HepG2 (cell line): Measurements from ENCODE around the gene CRYZL1. TPM values are rescaled to one million over a fixed set of nuclear protein-coding genes. Genes with fewer than 3 reads are reported as not detected.
A peak's percentile ranks its signal among the peaks of the same experiment; 100 is the strongest.

ENCODE experiments used
- CBFB ChIP-seq: sonication (generic); formaldehyde crosslinking; IDR thresholded peaks from 2 replicates; pipeline ENCODE4 v1.4.0; 2020; ENCODE audit warnings: missing genetic modification reagents
- DNMT3B ChIP-seq: conservative IDR thresholded peaks from 2 replicates; pipeline ENCODE4 v1.6.1; 2016; ENCODE audit warnings: missing biosample characterization, control low read depth
- GLI4 ChIP-seq: sonication (generic); formaldehyde crosslinking; IDR thresholded peaks from 2 replicates; pipeline ENCODE4 v1.5.1; 2020; ENCODE audit warnings: missing genetic modification reagents, mild to moderate bottlenecking, moderate library complexity, borderline replicate concordance
- IRX3 ChIP-seq: sonication (generic); formaldehyde crosslinking; IDR thresholded peaks from 2 replicates; pipeline ENCODE4 v1.8.1; 2023; ENCODE audit warnings: mild to moderate bottlenecking, low read depth, missing genetic modification reagents, borderline replicate concordance
- KAT7 ChIP-seq: IDR thresholded peaks from 2 replicates; pipeline ENCODE4 v1.6.1; 2018; ENCODE audit warnings: borderline replicate concordance, missing compliant biosample characterization
- KLF12 ChIP-seq: sonication (generic); formaldehyde crosslinking; IDR thresholded peaks from 2 replicates; pipeline ENCODE4 v1.4.0; 2020; ENCODE audit warnings: missing genetic modification reagents, borderline replicate concordance
- MEF2D ChIP-seq: sonication (generic); formaldehyde crosslinking; IDR thresholded peaks from 2 replicates; pipeline ENCODE4 v1.5.1; 2020; ENCODE audit warnings: mild to moderate bottlenecking, missing genetic modification reagents
- PAWR ChIP-seq: sonication (generic); formaldehyde crosslinking; IDR thresholded peaks from 2 replicates; pipeline ENCODE4 v1.4.0; 2020; ENCODE audit warnings: missing genetic modification reagents, mild to moderate bottlenecking, borderline replicate concordance
- PHF8 ChIP-seq: sonication (generic); formaldehyde crosslinking; IDR thresholded peaks from 2 replicates; pipeline ENCODE4 v1.5.0; 2020; ENCODE audit warnings: missing genetic modification reagents
- POLR2G ChIP-seq: fragments of 200-400 bp; formaldehyde crosslinking; IDR thresholded peaks from 2 replicates; pipeline ENCODE4 v1.6.1; 2018; ENCODE audit warnings: mild to moderate bottlenecking, low read depth, low read length, moderate library complexity
- RFX5 ChIP-seq: IDR thresholded peaks from 2 replicates; pipeline ENCODE4 v1.6.1; 2011; ENCODE audit warnings: low read depth, low read length, improper control_type of control experiment
- RFXANK ChIP-seq: IDR thresholded peaks from 2 replicates; pipeline ENCODE4 v1.6.1; 2016
- SATB2 ChIP-seq: sonication (generic); formaldehyde crosslinking; IDR thresholded peaks from 2 replicates; pipeline ENCODE4 v1.5.0; 2020; ENCODE audit warnings: missing genetic modification reagents
- STAT5B ChIP-seq: sonication (generic); formaldehyde crosslinking; IDR thresholded peaks from 2 replicates; pipeline ENCODE4 v1.4.0; 2020; ENCODE audit warnings: missing genetic modification reagents
- TAF1 ChIP-seq: sonication (generic); formaldehyde crosslinking; IDR thresholded peaks from 2 replicates; pipeline ENCODE4 v1.4.0; 2020; ENCODE audit warnings: missing genetic modification reagents
- YEATS2 ChIP-seq: sonication (generic); formaldehyde crosslinking; IDR thresholded peaks from 2 replicates; pipeline ENCODE4 v1.4.0; 2020; ENCODE audit warnings: missing genetic modification reagents, borderline replicate concordance
- ZNF121 ChIP-seq: sonication (generic); formaldehyde crosslinking; IDR thresholded peaks from 2 replicates; pipeline ENCODE4 v1.5.0; 2020; ENCODE audit warnings: mild to moderate bottlenecking, missing genetic modification reagents
- ZNF3 ChIP-seq: IDR thresholded peaks from 2 replicates; pipeline ENCODE4 v1.7.0; 2017; ENCODE audit warnings: inconsistent platforms
- ZNF574 ChIP-seq: sonication (generic); formaldehyde crosslinking; IDR thresholded peaks from 2 replicates; pipeline ENCODE4 v1.4.0; 2020; ENCODE audit warnings: missing genetic modification reagents
- ZNF746 ChIP-seq: sonication (generic); formaldehyde crosslinking; IDR thresholded peaks from 2 replicates; pipeline ENCODE4 v1.8.0; 2022; ENCODE audit warnings: mild to moderate bottlenecking, missing genetic modification reagents
- ZNF768 ChIP-seq: sonication (generic); formaldehyde crosslinking; IDR thresholded peaks from 2 replicates; pipeline ENCODE4 v1.4.0; 2020; ENCODE audit warnings: missing genetic modification reagents
- ZSCAN21 ChIP-seq: sonication (generic); formaldehyde crosslinking; IDR thresholded peaks from 2 replicates; pipeline ENCODE4 v1.8.0; 2022; ENCODE audit warnings: mild to moderate bottlenecking, missing genetic modification reagents, moderate library complexity, borderline replicate concordance
- polyA plus RNA-seq, 8 experiments: library from polyadenylated mRNA; depleted of rRNA in 3 of 8; stranded (reverse) in 7 of 8; unstranded in 1 of 8; fragments of >200 nt; fragmentation: Illumina TruSeq in 4 of 8; extraction: Trizol in 4 of 8; gene quantifications; 2 replicates each; pipeline versions ENCODE4 v1.2.1 to v1.2.3, GENCODE V29; 2011 to 2016; ENCODE audit warnings: low read depth in 4 of 8, missing spikeins in 1 of 8, mixed read lengths in 1 of 8; ENCODE audit not compliant: insufficient read depth in 1 of 8
- total RNA-seq, 5 experiments: library from RNA; depleted of rRNA; stranded (reverse); fragments of >200 nt; fragmentation: Illumina TruSeq; extraction: Trizol; gene quantifications; 2 replicates each; pipeline ENCODE4 v1.2.3, GENCODE V29; 2016; ENCODE audit warnings: low read depth in 1 of 5
- TF ChIP-seq, protein P1 (sequence below): sonication (generic); formaldehyde crosslinking; IDR thresholded peaks from 2 replicates; pipeline ENCODE4 v1.4.0; 2020; ENCODE audit warnings: missing genetic modification reagents
- TF ChIP-seq, protein P2 (sequence below): IDR thresholded peaks from 2 replicates; pipeline ENCODE4 v1.6.1; 2016
- TF ChIP-seq, protein P3 (sequence below): sonication (generic); formaldehyde crosslinking; conservative IDR thresholded peaks from 2 replicates; pipeline ENCODE4 v1.4.0; 2020; ENCODE audit warnings: missing genetic modification reagents

CRYZL1 gene
- total and polyA plus RNA-seq, 2 of the 13 experiments (the other 11 are each of a cell fraction or from before 2014, with no cell fraction given), result 20.3 to 27.7 TPM

DNA sequence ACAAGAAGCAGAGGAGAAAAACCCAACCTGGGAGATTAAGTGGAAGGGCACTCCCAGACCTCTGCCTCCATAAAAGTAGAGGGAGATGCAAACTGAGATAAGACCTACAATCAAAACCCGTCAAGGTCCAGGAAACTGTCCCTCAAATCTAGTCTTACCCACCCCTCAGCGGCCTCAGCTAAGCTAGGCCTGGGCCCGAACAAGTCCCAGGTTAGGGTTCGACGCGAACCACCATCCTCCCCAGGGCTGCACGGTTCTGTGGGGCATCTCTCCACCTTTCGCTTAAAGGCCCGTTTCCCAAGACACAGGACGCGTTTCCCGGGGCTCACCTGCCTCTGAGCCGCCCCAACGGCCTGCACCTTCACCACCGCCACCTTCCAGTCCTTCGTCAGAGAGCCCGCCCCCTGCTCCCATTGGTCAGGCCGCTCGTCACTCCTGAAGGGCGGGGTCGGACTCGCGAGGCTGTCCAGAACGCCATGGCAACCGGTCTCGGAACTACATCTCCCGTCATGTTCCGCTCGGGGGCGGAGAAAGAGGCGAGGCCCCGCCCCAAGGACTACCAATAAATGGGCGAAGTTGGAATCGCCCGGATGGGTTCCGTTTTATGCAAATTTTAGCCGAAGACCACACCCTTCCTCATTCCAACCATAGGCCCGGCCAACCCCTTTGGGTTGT is at the start of gene CRYZL1 (continued):
- peak; percentile 86 for TF ChIP-seq KAT7 (CRISPR knock-in tag)
- TF ChIP-seq ZNF574 (CRISPR knock-in tag), result peak; percentile 74; the same call in 1 of the 2 replicates
- no peak for TF ChIP-seq CBFB
- TF ChIP-seq RFXANK, result no peak; the same call in 1 of the 2 replicates
- no peak for TF ChIP-seq PAWR (CRISPR knock-in tag)
- peak; percentile 50; the same call in 1 of the 2 replicates for TF ChIP-seq ZNF746 (CRISPR knock-in tag)
- TF ChIP-seq, protein P1, sequence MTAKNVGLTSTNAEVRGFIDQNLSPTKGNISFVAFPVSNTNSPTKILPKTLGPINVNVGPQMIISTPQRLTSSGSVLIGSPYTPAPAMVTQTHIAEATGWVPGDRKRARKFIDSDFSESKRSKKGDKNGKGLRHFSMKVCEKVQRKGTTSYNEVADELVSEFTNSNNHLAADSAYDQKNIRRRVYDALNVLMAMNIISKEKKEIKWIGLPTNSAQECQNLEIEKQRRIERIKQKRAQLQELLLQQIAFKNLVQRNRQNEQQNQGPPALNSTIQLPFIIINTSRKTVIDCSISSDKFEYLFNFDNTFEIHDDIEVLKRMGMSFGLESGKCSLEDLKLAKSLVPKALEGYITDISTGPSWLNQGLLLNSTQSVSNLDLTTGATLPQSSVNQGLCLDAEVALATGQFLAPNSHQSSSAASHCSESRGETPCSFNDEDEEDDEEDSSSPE, result peak; percentile 51
- 0 out of 2 replicates have a peak, but pooled peaks have one; percentile 85 for TF ChIP-seq DNMT3B (CRISPR knock-in tag)
- TF ChIP-seq MEF2D (CRISPR knock-in tag), result peak; percentile 68; the same call in 1 of the 2 replicates
- peak; percentile 94 for TF ChIP-seq KLF12
- TF ChIP-seq ZSCAN21 (CRISPR knock-in tag), result 0 out of 2 replicates have a peak, but pooled peaks have one; percentile 69
- TF ChIP-seq STAT5B (CRISPR knock-in tag), result no peak
- TF ChIP-seq RFX5, result peak; percentile 76
- TF ChIP-seq, protein P2, sequence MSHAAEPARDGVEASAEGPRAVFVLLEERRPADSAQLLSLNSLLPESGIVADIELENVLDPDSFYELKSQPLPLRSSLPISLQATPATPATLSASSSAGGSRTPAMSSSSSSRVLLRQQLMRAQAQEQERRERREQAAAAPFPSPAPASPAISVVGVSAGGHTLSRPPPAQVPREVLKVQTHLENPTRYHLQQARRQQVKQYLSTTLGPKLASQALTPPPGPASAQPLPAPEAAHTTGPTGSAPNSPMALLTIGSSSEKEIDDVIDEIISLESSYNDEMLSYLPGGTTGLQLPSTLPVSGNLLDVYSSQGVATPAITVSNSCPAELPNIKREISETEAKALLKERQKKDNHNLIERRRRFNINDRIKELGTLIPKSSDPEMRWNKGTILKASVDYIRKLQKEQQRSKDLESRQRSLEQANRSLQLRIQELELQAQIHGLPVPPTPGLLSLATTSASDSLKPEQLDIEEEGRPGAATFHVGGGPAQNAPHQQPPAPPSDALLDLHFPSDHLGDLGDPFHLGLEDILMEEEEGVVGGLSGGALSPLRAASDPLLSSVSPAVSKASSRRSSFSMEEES (CRISPR knock-in tag), result no peak; the same call in 1 of the 2 replicates
- TF ChIP-seq, protein P3, sequence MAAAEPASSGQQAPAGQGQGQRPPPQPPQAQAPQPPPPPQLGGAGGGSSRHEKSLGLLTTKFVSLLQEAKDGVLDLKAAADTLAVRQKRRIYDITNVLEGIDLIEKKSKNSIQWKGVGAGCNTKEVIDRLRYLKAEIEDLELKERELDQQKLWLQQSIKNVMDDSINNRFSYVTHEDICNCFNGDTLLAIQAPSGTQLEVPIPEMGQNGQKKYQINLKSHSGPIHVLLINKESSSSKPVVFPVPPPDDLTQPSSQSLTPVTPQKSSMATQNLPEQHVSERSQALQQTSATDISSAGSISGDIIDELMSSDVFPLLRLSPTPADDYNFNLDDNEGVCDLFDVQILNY (CRISPR knock-in tag), result 0 out of 2 replicates have a peak, but pooled peaks have one; percentile 26
- peak; percentile 87 for TF ChIP-seq TAF1 (CRISPR knock-in tag)
- TF ChIP-seq ZNF768 (CRISPR knock-in tag), result peak; percentile 29; the same call in 1 of the 2 replicates
- no peak for TF ChIP-seq ZNF121 (CRISPR knock-in tag)
- TF ChIP-seq IRX3 (CRISPR knock-in tag), result no peak
- TF ChIP-seq SATB2 (CRISPR knock-in tag), result no peak
- TF ChIP-seq POLR2G, result peak; percentile 90
- TF ChIP-seq ZNF3 (CRISPR knock-in tag), result no peak
- TF ChIP-seq YEATS2 (CRISPR knock-in tag), result peak; percentile 67
- TF ChIP-seq PHF8 (CRISPR knock-in tag), result peak; percentile 95
- no peak for TF ChIP-seq GLI4
